NB4 (cell line): ENCODE data around the gene ARMC9.

Source experiments
- DNase-seq: peaks from one replicate; pipeline ENCODE4 v3.0.0; 2010; ENCODE audit warnings: low read depth
- H3K4me3 ChIP-seq: one replicate; pipeline ENCODE4 v1.5.1; 2011; ENCODE audit warnings: mild to moderate bottlenecking, low read depth, low read length, moderate library complexity
- CTCF ChIP-seq: IDR thresholded peaks from one replicate; pipeline ENCODE4 v1.5.1; 2012; ENCODE audit warnings: low read depth, low read length
- MAX ChIP-seq: IDR thresholded peaks from 2 replicates; pipeline ENCODE4 v1.6.1; 2011; ENCODE audit warnings: low read depth, low read length
- MYC ChIP-seq: IDR thresholded peaks from 2 replicates; pipeline ENCODE4 v1.6.1; 2011; ENCODE audit warnings: low read depth, low read length
- POLR2A ChIP-seq: IDR thresholded peaks from 2 replicates; pipeline ENCODE4 v1.6.1; 2011; ENCODE audit warnings: mild to moderate bottlenecking; ENCODE audit not compliant: insufficient read length; ENCODE audit errors: extremely low read depth

Gene ARMC9

DNA sequence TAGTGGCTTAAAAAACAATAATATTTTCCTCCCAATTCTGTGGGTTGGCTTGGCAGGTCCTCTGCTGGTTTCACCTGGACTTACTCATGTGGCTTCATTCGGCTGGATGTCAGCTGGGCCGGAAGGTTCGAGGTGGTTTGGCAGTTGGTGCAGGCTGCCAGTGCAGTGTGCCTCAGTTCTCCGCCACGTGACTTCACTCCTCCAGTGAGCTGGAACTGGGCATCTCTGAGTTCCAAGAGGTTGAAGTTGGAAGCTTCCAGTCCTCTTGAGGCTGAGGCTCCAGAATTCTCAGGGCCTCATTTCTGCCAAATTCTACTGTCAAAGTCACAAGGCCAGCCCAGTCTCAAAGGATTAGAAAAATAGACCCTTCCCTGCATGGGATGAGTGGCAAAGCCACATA lies 113.6 kb downstream of the ARMC9 start:
- TF ChIP-seq MAX (no peak), POLR2A (no peak), CTCF (no peak), MYC (no peak)
- no peak overlapping the region for H3K4me3 ChIP-seq
- no peak for DNase-seq

- DNase-seq = no peak
- H3K4me3 ChIP-seq = no peak overlapping the region
- TF ChIP-seq CTCF (no peak), POLR2A (no peak), MYC (no peak)
These were observed 117.5 kb downstream of the ARMC9 start for GRCh38 chr2:231315896-231316295.

DNA sequence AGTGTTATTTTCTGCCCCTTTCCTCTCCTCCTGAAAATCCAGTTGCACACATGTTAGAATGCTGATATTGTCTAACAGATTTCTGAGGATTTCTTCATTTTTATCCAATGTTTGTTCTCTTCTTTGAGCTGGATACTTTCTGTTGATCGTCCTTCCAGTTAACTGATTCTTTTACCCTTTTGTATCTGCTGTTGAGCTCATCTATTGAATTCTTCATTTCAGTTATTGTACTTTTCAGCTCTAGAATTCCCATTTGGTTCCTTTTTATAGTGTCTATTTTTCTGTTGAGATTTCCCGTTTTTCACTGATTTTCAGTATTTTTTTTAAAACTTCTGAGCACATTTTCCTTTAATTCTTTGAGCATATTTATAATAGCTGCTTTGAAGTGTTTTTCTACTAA lies 119.1 kb downstream of the ARMC9 start:
- no peak overlapping the region for H3K4me3 ChIP-seq
- DNase-seq = no peak
- TF ChIP-seq POLR2A (no peak), MAX (no peak), CTCF (no peak), MYC (no peak)

GRCh38 chr2:231318436-231318835 lies 120.0 kb downstream of the ARMC9 start:
- TF ChIP-seq MYC (no peak), POLR2A (no peak), MAX (no peak), CTCF (no peak)
- H3K4me3 ChIP-seq = no peak overlapping the region
- no peak for DNase-seq

DNA sequence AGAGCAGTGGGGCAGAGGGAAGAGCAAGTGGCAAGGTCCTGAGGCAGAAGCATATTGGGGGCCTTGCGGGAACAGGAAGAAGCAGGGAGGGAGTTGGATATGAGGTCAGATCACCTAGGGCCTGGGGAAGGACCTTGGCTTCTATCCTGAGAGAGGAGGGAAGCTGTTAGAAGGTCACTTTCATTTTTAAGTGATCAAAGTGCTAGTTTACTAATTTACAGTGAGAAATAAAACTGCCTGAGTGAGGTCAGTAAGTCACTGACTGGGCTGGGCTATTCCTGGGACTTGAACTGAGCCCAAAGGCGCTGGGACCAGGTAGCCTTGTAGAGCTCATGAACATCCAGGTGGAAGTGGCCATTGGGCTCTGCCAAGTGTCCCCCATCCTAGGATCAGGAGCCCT lies 120.5 kb downstream of the ARMC9 start:
- no peak overlapping the region for H3K4me3 ChIP-seq
- TF ChIP-seq MAX (no peak), POLR2A (no peak), MYC (no peak), CTCF (no peak)
- no peak for DNase-seq

DNA sequence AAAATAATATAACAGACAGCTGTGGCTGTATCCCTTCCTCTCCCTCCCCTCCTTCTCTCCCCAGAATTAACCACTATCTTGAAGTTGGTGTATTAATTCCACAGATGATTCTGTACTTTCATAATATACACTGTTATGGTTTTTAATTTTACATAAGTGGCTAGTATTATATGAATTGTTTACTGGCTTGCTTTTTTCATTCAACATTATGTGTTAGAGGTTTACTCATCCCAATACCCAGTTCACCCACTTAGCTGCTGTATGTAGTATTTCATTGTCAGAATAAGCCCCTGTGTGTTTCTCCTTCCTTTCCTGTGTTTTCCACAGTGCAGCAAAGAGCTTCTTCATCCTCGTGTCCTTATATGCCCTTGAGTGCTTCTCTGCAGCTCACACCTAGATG lies 121.4 kb downstream of the ARMC9 start:
- TF ChIP-seq CTCF (no peak), MAX (no peak), MYC (no peak), POLR2A (no peak)
- H3K4me3 ChIP-seq = no peak overlapping the region
- DNase-seq = no peak
